ENCODE results near the gene BMP7.

DNA sequence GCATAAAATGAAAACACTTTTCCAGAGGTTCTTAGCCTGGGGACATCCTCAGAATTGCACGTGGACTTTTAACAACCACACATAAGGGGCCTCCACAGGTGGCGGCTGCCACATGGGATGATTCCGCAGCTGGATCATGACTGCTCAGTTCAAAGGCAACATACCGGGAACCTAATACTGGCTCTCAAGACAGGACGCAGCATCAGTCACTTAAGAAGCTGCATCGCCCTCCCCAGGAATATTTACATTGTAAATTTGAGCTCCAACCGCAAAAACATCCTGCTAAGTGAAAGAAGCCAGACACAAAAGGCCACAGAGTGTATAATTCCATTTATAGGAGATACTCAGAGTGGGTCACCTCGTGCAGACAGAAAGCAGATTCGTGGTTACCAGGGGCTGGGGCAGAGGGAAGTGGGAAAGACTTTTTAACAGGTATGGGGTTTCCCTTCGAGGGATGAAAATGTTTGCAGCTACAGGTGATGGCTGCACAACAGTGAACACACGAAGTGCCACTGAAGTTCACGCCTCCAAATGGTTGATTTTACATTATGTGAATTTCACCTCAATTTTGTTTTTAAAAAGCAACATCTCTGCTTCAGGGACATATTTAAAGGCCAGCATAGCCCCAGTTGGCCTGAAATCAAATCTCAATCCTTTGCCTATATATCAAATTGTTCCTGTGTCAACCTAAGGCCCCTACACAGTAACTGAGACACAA is 141.5 kb downstream of the BMP7 start:
- TF ChIP-seq SUZ12 (IDR thresholded peaks at IDR 0.05; ENCODE audit: extremely low read depth, insufficient read depth, insufficient read length) (no peak), YY1 (IDR thresholded peaks at IDR 0.05; ENCODE audit: insufficient read depth, insufficient read length) (no peak), ZNF274 (IDR thresholded peaks at IDR 0.05; ENCODE audit: low read depth, low read length) (no peak)
